HepG2 (cell line): ENCODE data around the gene PHRF1. TPM values are rescaled to one million over a fixed set of nuclear protein-coding genes. Genes with fewer than 3 reads are reported as not detected.

Experiments used
- DR1 ChIP-seq: sonication (generic); formaldehyde crosslinking; IDR thresholded peaks from 2 replicates; pipeline ENCODE4 v1.8.0; 2021; ENCODE audit warnings: mild to moderate bottlenecking, missing genetic modification reagents, inconsistent platforms
- ELF4 ChIP-seq: sonication (generic); formaldehyde crosslinking; IDR thresholded peaks from 2 replicates; pipeline ENCODE4 v1.5.0; 2020; ENCODE audit warnings: missing genetic modification reagents, mild to moderate bottlenecking, moderate library complexity, borderline replicate concordance
- MZF1 ChIP-seq: sonication (generic); formaldehyde crosslinking; IDR thresholded peaks from 2 replicates; pipeline ENCODE4 v1.8.1; 2023; ENCODE audit warnings: mild to moderate bottlenecking, missing genetic modification reagents, borderline replicate concordance
- SIX1 ChIP-seq: sonication (generic); formaldehyde crosslinking; IDR thresholded peaks from 2 replicates; pipeline ENCODE4 v1.4.0; 2020; ENCODE audit warnings: missing genetic modification reagents, borderline replicate concordance
- SKI ChIP-seq: fragments of 450-650 bp; IDR thresholded peaks from one replicate; pipeline ENCODE4 v1.6.1; 2018; ENCODE audit warnings: mild to moderate bottlenecking; ENCODE audit not compliant: partially characterized antibody
- SNAPC2 ChIP-seq: sonication (generic); formaldehyde crosslinking; IDR thresholded peaks from 2 replicates; pipeline ENCODE4 v1.8.1; 2022; ENCODE audit warnings: mild to moderate bottlenecking, missing genetic modification reagents
- ZFP41 ChIP-seq: sonication (generic); formaldehyde crosslinking; IDR thresholded peaks from 2 replicates; pipeline ENCODE4 v1.4.0; 2020; ENCODE audit warnings: mild to moderate bottlenecking, missing genetic modification reagents, borderline replicate concordance
- ZNF17 ChIP-seq: sonication (generic); formaldehyde crosslinking; IDR thresholded peaks from 2 replicates; pipeline ENCODE4 v1.5.0; 2020; ENCODE audit warnings: mild to moderate bottlenecking, missing genetic modification reagents
- ZNF207 ChIP-seq: fragments of 450-650 bp; IDR thresholded peaks from 2 replicates; pipeline ENCODE4 v1.6.1; 2016; ENCODE audit warnings: antibody characterized with exemption, borderline replicate concordance
- ZNF232 ChIP-seq: sonication (generic); formaldehyde crosslinking; IDR thresholded peaks from 2 replicates; pipeline ENCODE4 v1.4.0; 2020; ENCODE audit warnings: missing genetic modification reagents, borderline replicate concordance
- ZNF234 ChIP-seq: sonication (generic); formaldehyde crosslinking; conservative IDR thresholded peaks from 2 replicates; pipeline ENCODE4 v1.5.1; 2020; ENCODE audit warnings: mild to moderate bottlenecking, missing genetic modification reagents
- ZNF24 ChIP-seq: fragments of 450-650 bp; IDR thresholded peaks from 2 replicates; pipeline ENCODE4 v1.6.1; 2017; ENCODE audit warnings: antibody characterized with exemption, mild to moderate bottlenecking
- ZNF362 ChIP-seq: sonication (generic); formaldehyde crosslinking; IDR thresholded peaks from 2 replicates; pipeline ENCODE4 v1.4.0; 2020; ENCODE audit warnings: missing genetic modification reagents, mild to moderate bottlenecking, borderline replicate concordance
- ZNF547 ChIP-seq: sonication (generic); formaldehyde crosslinking; IDR thresholded peaks from 2 replicates; pipeline ENCODE4 v1.5.1; 2020; ENCODE audit warnings: mild to moderate bottlenecking, missing genetic modification reagents
- ZNF784 ChIP-seq: sonication (generic); formaldehyde crosslinking; IDR thresholded peaks from 2 replicates; pipeline ENCODE4 v1.5.1; 2020; ENCODE audit warnings: missing genetic modification reagents, mild to moderate bottlenecking, borderline replicate concordance
- polyA plus RNA-seq, 8 experiments: library from polyadenylated mRNA; depleted of rRNA in 3 of 8; stranded (reverse) in 7 of 8; unstranded in 1 of 8; fragments of >200 nt; fragmentation: Illumina TruSeq in 4 of 8; extraction: Trizol in 4 of 8; gene quantifications; 2 replicates each; pipeline versions ENCODE4 v1.2.1 to v1.2.3, GENCODE V29; 2011 to 2016; ENCODE audit warnings: low read depth in 4 of 8, missing spikeins in 1 of 8, mixed read lengths in 1 of 8; ENCODE audit not compliant: insufficient read depth in 1 of 8
- total RNA-seq, 5 experiments: library from RNA; depleted of rRNA; stranded (reverse); fragments of >200 nt; fragmentation: Illumina TruSeq; extraction: Trizol; gene quantifications; 2 replicates each; pipeline ENCODE4 v1.2.3, GENCODE V29; 2016; ENCODE audit warnings: low read depth in 1 of 5
- TF ChIP-seq, protein P1 (sequence below): sonication (generic); formaldehyde crosslinking; IDR thresholded peaks from 2 replicates; pipeline ENCODE4 v1.4.0; 2020; ENCODE audit warnings: missing genetic modification reagents
- TF ChIP-seq, protein P2 (sequence below), 2 experiments: IDR thresholded peaks; 2 replicates each; pipeline ENCODE4 v1.6.1; 2011 to 2012; ENCODE audit warnings: low read length in 2 of 2, borderline replicate concordance in 1 of 2, low read depth in 1 of 2, mild to moderate bottlenecking in 1 of 2, moderate library complexity in 1 of 2

The PHRF1 gene
- total and polyA plus RNA-seq, 2 of the 13 experiments (the other 11 are each of a cell fraction or from before 2014, with no cell fraction given): 8.2 to 16.7 TPM

DNA sequence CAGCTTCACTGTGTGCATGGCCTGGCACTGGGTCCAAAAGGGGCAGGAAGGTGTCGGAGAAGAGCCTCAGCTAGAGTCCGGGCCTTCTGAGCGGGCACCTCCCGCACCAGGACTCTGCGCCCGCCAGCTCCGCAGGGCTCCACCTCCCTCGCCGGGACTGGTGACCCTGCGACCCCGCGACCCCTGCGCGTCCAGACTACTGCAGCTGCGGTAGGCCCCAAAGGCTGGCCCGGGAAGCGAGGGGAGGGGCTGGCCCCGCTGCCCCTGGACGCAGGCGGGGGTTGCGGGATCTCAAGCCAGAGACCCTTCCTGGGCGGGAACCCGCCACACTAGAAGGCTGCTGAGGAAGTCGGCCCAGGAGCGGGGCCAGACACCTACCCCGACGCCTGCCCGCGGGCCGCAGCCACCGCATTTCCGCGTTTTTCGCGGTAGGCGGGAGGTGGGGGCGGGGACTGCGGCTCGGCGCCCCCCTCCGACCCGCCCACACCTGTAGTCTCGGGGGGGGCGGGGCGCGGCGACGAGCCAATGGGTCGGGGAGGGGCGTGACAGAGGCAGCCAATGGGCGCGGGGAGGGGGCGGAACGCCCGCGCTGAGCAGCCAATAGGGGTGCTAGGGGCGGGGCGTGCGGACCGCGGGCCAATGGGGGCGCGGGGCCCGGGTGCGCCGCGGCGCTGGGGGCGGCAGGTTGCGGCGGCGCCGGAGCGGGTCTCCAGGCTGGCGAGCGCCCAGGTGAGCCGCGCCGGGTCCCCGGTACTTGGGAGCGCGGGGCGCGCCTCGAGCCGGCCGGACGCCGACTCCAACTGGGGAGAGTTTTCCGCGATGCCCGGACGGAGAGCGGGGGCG, 15.7 kb upstream of the PHRF1 start, which contains the start of the genes LMNTD2 and RASSF7 (continued):
- TF ChIP-seq ZNF17 (CRISPR knock-in tag) (0 out of 2 replicates have a peak, but pooled peaks have one; percentile 30), SKI (peak; percentile 86), ZNF362 (CRISPR knock-in tag) (no peak), ELF4 (CRISPR knock-in tag) (peak; percentile 89), MZF1 (CRISPR knock-in tag) (no peak), ZFP41 (CRISPR knock-in tag) (no peak), DR1 (CRISPR knock-in tag) (peak; percentile 53; the same call in 1 of the 2 replicates), ZNF784 (CRISPR knock-in tag) (peak; percentile 45; the same call in 1 of the 2 replicates), SIX1 (CRISPR knock-in tag) (no peak), ZNF24 (no peak), ZNF234 (no peak), ZNF232 (0 out of 2 replicates have a peak, but pooled peaks have one; percentile 40), ZNF547 (CRISPR knock-in tag) (no peak), SNAPC2 (CRISPR knock-in tag) (no peak), ZNF207 (no peak)
- TF ChIP-seq, protein P1, sequence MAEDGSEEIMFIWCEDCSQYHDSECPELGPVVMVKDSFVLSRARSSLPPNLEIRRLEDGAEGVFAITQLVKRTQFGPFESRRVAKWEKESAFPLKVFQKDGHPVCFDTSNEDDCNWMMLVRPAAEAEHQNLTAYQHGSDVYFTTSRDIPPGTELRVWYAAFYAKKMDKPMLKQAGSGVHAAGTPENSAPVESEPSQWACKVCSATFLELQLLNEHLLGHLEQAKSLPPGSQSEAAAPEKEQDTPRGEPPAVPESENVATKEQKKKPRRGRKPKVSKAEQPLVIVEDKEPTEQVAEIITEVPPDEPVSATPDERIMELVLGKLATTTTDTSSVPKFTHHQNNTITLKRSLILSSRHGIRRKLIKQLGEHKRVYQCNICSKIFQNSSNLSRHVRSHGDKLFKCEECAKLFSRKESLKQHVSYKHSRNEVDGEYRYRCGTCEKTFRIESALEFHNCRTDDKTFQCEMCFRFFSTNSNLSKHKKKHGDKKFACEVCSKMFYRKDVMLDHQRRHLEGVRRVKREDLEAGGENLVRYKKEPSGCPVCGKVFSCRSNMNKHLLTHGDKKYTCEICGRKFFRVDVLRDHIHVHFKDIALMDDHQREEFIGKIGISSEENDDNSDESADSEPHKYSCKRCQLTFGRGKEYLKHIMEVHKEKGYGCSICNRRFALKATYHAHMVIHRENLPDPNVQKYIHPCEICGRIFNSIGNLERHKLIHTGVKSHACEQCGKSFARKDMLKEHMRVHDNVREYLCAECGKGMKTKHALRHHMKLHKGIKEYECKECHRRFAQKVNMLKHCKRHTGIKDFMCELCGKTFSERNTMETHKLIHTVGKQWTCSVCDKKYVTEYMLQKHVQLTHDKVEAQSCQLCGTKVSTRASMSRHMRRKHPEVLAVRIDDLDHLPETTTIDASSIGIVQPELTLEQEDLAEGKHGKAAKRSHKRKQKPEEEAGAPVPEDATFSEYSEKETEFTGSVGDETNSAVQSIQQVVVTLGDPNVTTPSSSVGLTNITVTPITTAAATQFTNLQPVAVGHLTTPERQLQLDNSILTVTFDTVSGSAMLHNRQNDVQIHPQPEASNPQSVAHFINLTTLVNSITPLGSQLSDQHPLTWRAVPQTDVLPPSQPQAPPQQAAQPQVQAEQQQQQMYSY (CRISPR knock-in tag): peak; percentile 88
- TF ChIP-seq, protein P2, sequence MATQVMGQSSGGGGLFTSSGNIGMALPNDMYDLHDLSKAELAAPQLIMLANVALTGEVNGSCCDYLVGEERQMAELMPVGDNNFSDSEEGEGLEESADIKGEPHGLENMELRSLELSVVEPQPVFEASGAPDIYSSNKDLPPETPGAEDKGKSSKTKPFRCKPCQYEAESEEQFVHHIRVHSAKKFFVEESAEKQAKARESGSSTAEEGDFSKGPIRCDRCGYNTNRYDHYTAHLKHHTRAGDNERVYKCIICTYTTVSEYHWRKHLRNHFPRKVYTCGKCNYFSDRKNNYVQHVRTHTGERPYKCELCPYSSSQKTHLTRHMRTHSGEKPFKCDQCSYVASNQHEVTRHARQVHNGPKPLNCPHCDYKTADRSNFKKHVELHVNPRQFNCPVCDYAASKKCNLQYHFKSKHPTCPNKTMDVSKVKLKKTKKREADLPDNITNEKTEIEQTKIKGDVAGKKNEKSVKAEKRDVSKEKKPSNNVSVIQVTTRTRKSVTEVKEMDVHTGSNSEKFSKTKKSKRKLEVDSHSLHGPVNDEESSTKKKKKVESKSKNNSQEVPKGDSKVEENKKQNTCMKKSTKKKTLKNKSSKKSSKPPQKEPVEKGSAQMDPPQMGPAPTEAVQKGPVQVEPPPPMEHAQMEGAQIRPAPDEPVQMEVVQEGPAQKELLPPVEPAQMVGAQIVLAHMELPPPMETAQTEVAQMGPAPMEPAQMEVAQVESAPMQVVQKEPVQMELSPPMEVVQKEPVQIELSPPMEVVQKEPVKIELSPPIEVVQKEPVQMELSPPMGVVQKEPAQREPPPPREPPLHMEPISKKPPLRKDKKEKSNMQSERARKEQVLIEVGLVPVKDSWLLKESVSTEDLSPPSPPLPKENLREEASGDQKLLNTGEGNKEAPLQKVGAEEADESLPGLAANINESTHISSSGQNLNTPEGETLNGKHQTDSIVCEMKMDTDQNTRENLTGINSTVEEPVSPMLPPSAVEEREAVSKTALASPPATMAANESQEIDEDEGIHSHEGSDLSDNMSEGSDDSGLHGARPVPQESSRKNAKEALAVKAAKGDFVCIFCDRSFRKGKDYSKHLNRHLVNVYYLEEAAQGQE (IDR thresholded peaks at IDR 0.05; ENCODE audit: borderline replicate concordance in 1 of 2, low read depth in 1 of 2, low read length in 2 of 2): no peak
